ENCODE measurements around the gene KDM4C. TPM values are rescaled to one million over a fixed set of nuclear protein-coding genes. Genes with fewer than 3 reads are reported as not detected.
"Not testable (repeated sequence)": the region's sequence is repeated elsewhere in the genome, so short reads cannot be mapped to it uniquely, and the experiment has no call there.

KDM4C gene
- polyA plus RNA-seq, 10 donors = 8.6 to 21.4 (median 11.4) TPM

GRCh38 chr9:6763244-6763643 is 5.5 kb downstream of the KDM4C start:
- no peak for DNase-seq

GRCh38 chr9:6764011-6764410 is 6.2 kb downstream of the KDM4C start:
- DNase-seq = no peak

GRCh38 chr9:6764523-6764922 is 6.8 kb downstream of the KDM4C start:
- no peak for DNase-seq

- DNase-seq = no peak
Measured at GRCh38 chr9:6764950-6765349, 7.2 kb downstream of the KDM4C start.

GRCh38 chr9:6765396-6765795 is 7.6 kb downstream of the KDM4C start:
- no peak for DNase-seq

GRCh38 chr9:6766606-6767005 is 8.8 kb downstream of the KDM4C start:
- no peak for DNase-seq

GRCh38 chr9:6768587-6768986 is 10.8 kb downstream of the KDM4C start:
- not testable (repeated sequence) for DNase-seq

- DNase-seq = no peak
Measured at GRCh38 chr9:6771722-6772121, 13.9 kb downstream of the KDM4C start.

GRCh38 chr9:6777213-6777902 is 19.6 kb downstream of the KDM4C start:
- no peak for DNase-seq

GRCh38 chr9:6779417-6780241 is 21.9 kb downstream of the KDM4C start:
- no peak for DNase-seq

GRCh38 chr9:6780690-6781089 is 22.9 kb downstream of the KDM4C start:
- DNase-seq = no peak

- DNase-seq = no peak
Measured at GRCh38 chr9:6781476-6781875, 23.7 kb downstream of the KDM4C start.

- DNase-seq = no peak
Measured at GRCh38 chr9:6782345-6782744, 24.6 kb downstream of the KDM4C start.

- DNase-seq = no peak
Measured at GRCh38 chr9:6782981-6783380, 25.2 kb downstream of the KDM4C start.

GRCh38 chr9:6783753-6784152 is 26.0 kb downstream of the KDM4C start:
- no peak for DNase-seq

GRCh38 chr9:6785682-6786081 is 27.9 kb downstream of the KDM4C start:
- DNase-seq = no peak

- no peak for DNase-seq
Measured at GRCh38 chr9:6787793-6788161, 30.0 kb downstream of the KDM4C start.

GRCh38 chr9:6788162-6789016 is 30.6 kb downstream of the KDM4C start:
- DNase-seq = no peak

- not testable (repeated sequence) for DNase-seq
Measured at GRCh38 chr9:6789017-6789338, 31.2 kb downstream of the KDM4C start.

- DNase-seq = no peak
Measured at GRCh38 chr9:6790866-6791265, 33.1 kb downstream of the KDM4C start.

- DNase-seq = no peak
Measured at GRCh38 chr9:6793203-6793602, 35.4 kb downstream of the KDM4C start.

- no peak for DNase-seq
Measured at GRCh38 chr9:6794936-6795335, 37.2 kb downstream of the KDM4C start.

GRCh38 chr9:6802926-6803325 is 45.2 kb downstream of the KDM4C start:
- no peak for DNase-seq

Data from muscle of back (tissue), 11 donors.